DLD1 (cell line): ENCODE measurements around the gene SLC36A1.
"Not testable (repeated sequence)": the region's sequence is repeated elsewhere in the genome, so short reads cannot be mapped to it uniquely, and the experiment has no call there.

Source experiments
- in situ Hi-C: cut with HindIII; loops from 2 replicates; pipeline ENCODE4 v1.10.0; 2017; ENCODE audit warnings: low sequenced_read_pairs

Gene SLC36A1

DNA sequence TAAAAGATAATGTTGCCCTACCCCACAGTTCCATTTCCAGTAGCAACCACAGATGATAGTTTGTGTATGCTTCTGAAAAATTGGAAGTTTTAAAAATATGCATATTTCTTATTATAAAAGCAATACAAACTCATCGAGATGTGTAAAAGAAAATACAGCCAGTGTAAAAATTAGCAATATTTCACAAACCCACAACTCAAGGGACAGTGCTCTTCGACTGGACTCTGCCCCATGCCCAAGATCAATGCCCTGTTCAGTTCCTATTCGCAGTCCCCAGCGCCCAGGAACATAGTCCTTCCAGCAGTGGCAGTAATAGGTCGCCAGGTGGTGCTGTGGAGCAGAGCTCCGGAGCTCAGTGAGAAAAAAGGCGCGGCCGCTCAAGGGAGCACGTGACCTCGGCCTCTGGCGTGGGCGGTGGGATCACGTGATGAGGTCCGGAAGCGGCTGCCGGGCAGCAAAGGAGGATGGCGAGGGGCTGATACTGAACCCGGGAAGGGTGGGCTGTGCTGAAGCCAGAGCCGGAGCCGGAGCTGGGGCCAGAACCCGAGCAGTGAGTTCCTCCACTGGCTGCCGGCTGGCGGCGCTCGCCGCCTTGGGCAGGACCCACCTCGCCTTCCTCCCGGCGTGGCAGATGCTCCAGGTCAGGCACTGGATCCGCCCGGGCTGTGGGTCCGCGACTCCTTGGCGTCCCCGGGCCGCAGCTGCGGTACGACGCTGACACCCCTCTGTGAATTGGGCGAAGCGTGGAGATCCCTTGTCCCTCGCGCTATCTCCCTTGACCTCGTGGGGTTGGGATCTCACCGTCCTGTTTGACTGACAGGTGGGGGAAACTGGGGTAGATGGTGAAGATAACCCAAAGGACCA is at the start of gene SLC36A1:
Gene SLC36A1, plus strand, starts transcription at position 430 of the 864 bp plus-strand sequence. CDS start 11,190 bp downstream, outside the sequence.
- in situ Hi-C loops: loop anchor here (5.0 to 10.0 kb wide), 2 partner anchors 207 to 295 kb away; no protein-coding TSS in a partner anchor

DNA sequence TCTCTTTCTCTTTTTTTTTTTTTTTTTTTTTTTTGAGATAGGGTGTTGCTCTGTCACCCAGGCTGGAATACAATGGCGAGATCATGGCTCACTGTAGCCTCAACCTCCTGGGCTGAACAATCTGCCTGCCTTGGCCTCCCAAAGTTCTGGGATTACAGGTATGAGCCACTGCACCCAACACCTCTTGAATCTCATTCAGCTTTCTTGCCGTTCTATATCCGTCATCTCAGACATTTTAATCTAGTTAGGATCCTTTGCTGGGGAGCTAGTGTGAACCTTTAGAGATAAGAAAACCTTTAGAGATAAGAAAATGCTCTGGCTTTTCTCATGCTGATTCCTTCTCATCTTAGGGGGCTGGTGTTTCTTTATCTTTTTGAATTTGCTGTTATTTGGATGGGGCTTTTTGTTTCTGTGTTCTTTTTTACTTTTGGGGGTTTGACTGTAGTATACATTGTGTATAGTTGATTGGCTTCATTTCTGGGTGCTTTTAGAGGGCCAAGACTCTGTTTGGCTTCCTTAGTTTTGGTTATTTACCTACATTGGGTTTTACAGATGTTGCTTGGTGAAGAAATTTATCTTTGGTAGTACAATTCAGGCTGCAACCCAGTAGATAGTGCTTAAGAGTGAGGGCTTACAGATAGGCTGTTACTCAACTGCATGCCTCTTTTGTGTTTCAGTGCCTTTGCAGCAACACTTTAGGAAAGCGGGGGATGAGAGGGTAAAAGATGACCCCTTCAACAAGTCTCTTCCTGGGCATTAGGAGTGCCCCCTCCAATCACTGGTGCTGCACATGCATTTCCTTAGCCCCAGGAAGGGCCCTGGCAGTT is 41.9 kb upstream of the SLC36A1 start:
- in situ Hi-C loops: no loop called here

- in situ Hi-C loops: no loop called here
These were observed 41.0 kb upstream of the SLC36A1 start for GRCh38 chr5:151406322-151406947.

- in situ Hi-C loops: no loop called here
These were observed 38.7 kb upstream of the SLC36A1 start for GRCh38 chr5:151408591-151409230.

DNA sequence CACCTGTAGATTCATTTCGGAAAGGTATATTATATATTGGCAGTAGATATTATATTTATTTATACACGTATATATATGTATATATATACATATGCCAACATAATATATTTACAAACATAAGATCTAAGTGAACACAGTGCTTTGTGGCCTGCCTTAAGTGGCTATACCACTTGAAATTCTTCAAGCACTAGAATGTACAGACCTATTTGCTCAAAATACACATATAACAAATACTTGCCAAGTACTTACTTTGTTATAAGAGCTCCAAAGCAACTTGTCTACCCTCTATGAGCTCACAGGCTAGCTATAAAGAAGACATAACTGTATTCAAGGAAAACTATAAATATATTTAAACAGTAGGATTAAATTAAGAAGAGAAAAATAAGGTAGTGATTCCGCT is 33.6 kb upstream of the SLC36A1 start:
- in situ Hi-C loops: no loop called here

DNA sequence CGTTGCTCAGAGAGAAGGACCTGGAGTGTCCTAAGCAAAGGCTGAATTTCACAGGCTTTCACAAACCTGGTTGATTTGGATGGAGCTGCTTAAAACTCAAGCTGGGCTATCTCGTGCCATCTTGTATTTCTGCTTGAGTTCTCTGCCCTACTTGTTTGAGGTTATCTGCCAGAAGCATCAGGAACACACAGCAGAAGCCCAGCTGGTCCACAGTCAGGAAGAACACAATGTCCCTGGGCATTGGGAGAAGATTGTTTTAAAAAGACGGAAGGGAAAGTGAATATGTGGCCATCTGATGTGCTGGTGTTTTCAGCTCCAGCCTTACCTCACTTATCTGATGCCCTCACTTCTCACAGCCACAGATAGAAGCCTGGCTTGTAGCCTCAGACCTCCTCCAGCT is 32.9 kb upstream of the SLC36A1 start:
- in situ Hi-C loops: no loop called here

DNA sequence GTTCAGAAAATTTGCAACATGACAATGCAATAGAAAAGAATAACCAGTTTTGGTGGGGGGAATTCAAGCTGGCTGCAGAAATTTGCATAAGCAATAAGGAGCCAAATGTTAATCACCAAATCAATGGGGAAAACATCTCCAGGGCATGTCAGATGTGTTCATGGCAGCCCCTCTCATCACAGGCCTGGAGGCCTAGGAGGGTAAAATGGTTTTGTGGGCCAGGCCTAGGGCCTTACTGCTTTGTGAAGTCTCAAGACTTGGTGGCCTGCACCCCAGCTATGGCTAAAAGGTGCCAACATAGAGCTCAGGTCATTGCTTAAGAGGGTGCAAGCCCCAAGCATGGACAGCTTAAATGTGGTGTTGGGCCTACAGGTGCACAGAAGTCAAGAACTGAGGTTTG is 29.7 kb upstream of the SLC36A1 start:
- in situ Hi-C loops: no loop called here

DNA sequence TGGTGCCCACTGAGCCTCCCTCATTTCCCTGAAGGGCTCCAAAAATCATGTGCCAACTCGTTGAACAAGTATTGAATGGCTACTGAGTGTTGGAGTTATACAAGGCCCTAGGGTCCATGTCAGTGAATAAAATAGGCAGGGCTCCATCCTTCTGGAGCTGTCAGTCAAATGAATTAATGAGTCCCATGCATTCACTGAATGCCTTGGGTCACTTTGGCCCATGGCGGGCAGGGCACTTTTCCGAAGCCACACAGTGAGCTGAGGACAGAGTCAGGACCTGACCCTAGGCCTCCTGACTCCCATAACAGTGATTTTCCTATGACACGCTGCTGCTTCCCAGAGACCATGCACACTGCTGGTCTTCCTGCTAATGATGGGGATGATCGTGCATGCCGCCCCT is 27.3 kb upstream of the SLC36A1 start:
- in situ Hi-C loops: no loop called here

DNA sequence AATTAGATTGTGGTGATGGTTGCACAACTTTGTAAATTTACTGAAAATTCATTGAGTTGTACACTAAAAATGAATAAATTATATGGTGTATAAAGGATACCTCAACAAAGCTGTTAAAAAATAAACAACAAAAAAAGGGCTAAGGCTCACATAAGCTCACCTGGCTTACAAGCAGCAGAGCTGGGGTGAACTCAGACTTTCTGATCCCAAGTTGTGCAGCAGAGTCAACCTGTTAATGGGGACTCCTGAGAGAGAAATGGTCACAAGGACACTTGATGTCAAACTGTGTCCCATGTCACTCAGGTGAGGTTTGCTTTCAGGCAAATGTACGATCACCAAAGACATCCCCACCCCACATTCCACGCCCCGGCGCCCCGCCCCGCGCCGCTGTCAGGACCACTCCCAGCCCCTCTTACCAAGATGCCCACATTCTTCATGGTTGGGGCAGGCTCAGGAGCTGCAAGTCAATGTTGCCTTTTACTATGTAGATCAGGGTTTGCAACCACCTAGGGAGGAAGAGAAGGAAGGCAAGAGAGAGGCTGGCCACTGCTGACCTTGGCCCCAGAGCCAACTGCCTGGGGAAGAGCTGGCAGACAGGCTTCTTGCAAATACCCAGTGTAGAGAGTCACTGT is 22.4 kb upstream of the SLC36A1 start:
- in situ Hi-C loops: no loop called here

DNA sequence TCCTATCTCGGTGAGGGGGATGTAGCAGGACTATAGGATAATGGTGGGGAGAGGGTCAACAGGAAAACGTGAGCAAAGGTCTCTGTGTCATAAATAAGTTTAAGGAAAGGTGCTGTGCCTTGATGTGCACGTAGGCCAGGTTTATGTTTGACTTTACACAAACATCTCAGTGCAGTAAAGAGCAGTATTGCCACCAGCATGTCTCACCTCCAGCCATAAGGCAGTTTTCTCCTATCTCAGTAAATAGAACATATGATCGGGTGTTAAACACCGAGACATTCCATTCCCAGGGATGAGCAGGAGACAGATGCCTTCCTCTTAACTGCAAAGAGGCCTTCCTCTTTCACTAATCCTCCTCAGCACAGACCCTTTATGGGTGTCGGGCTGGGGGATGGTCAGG is 21.1 kb upstream of the SLC36A1 start:
- in situ Hi-C loops: not testable (repeated sequence)

- in situ Hi-C loops: no loop called here
These were observed 20.1 kb upstream of the SLC36A1 start for GRCh38 chr5:151427258-151427657.

DNA sequence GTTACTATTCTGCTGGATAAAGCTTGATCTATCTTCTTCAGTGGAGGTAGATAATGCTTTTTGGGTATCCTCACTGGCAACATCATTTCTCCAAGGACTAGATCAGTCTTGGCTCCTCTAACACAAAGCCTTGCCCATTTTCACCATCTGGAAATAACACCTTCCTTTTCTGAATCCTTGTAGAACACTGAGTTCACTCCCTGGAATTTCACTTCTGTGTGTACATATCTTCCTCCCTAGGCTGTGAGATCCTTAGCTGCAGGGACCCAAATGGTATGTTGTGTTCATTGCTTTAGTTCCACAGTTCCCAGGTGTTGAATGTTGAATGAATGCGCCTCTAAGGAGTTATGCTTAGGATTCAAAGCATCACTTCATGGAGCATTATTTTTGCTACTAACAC is 16.7 kb upstream of the SLC36A1 start:
- in situ Hi-C loops: no loop called here

DNA sequence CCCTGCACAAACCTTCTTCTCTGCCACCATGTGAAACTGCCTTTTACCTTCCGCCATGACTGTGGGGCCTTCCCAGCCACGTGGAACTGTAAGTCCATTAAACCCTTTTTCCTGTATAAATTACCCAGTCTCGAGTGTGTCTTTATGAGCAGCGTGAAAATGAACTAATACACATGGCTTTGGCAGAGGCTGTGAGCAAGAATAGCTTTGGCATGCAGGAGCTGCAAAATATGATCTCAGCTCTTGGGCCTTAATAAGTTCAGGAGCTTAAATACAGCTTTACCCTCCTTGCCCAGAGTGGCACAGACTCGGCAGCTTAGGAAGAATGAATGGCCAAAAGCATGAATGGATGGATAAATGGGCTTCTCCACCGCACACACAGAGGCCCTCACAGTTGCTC is 15.7 kb upstream of the SLC36A1 start:
- in situ Hi-C loops: no loop called here

- in situ Hi-C loops: no loop called here
These were observed 15.2 kb upstream of the SLC36A1 start for GRCh38 chr5:151432210-151432609.

DNA sequence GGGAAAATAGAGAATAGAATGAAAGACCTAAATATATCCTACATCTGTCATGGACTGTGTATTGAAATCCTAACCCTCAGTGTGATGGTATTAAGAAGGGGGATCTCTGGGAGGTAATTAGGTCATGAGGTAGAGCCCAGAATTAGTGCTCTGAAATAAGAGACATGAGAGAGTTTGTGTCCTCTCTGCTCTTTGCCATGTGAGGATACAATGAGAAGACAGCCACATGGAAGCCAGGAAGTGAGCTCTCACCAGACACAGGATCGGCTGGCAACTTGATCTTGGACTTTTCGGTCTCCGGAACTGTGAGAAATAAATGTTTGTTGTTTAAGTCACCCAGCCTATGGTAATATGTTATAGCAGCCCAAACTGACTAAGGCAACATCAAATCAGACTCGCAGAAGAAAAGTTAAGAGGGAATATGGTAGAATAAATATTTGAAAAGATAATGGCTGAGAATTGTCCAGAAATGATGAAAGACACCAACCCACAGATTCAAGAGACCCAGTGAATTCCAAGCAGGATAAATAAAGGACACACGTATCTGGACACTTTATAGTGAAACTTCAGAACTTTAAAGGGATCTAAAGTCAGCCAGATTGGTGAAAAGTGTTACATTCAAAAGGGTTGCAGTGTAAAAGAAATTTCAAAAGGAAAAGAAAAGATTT is 12.7 kb upstream of the SLC36A1 start:
- in situ Hi-C loops: no loop called here

DNA sequence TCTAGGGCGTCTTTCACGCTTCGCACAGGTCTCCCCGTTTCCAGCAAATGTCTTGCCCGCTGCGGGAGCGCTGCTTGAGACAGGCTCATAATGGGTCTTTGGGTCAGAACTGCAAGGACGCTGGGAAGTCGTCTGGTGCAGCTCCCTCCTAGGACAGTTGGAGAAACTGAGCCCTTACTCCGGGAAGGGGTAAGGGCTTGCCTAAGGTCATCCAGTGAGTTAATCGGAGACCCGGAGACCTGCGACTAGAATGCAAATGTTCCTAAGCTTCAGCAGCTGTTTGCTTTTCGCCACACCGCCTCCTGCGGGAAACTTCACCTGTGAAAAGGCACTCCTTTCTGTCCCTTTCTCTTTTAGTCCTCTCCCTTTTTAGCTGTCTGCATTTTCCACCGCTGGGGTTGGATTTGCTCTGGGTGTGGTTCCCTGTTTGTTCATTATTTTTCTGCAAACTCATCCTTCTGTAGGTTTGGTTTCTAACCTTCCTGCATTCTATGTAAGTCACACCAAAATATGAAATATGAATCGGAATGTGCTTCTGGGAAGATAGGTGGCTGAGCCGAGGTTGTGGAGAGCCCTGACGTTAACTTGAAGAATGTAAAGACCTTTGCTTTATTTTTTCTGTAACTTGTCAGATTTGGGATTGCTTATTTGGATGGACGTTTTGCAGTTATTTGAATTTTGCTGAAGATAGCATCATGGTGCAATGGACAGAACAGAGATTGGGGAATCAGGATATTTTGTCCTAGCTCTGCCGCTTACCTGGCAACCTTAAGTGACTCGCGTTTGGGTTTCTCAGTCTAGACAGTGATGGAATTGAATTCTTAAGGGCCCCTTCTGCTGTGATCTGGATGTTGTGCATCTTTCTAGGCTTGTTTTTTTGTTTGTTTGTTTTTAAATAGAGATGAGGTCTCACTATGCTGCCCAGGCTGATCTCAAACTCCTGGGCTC is 909 bp downstream of the SLC36A1 start:
- in situ Hi-C loops: loop anchor here (5.0 to 10.0 kb wide), 2 partner anchors 206 to 294 kb away; no protein-coding TSS in a partner anchor

DNA sequence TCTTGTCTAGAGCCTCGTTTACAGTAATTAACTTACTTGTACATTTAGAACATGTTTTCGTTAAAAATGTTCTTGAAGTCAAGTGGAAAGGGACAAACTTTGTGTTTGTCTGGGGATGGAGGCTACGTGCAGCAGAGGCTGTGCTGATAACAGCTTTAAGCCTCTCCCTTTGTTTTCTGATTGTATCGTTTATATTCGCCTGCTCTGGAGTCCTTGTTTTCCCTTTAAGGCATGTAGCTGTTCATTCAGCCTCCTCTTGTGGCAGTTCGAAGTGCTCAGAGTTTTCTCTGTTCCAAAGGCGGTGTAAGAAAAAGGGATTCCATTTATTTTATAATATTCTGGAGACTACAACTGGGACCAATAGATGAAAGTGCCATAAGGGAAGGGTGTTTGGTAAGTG is 1.9 kb downstream of the SLC36A1 start:
- in situ Hi-C loops: loop anchor here (5.0 to 10.0 kb wide), 2 partner anchors 206 to 293 kb away; no protein-coding TSS in a partner anchor

- in situ Hi-C loops: loop anchor here (5.0 to 10.0 kb wide), 2 partner anchors 205 to 292 kb away; no protein-coding TSS in a partner anchor
These were observed 2.4 kb downstream of the SLC36A1 start for GRCh38 chr5:151449839-151450238.

GRCh38 chr5:151450605-151451004 is 3.2 kb downstream of the SLC36A1 start:
- in situ Hi-C loops: no loop called here
